GM19468 (cell line): ENCODE data around the gene NENF.
"Not testable (repeated sequence)": the region's sequence is repeated elsewhere in the genome, so short reads cannot be mapped to it uniquely, and the experiment has no call there.

Experiments used
- ATAC-seq: cut with Tn5 transposase; IDR thresholded peaks from one replicate; pipeline ENCODE4 v1.9.1; 2021; ENCODE audit warnings: mild to moderate bottlenecking, moderate library complexity, moderate number of reproducible peaks; ENCODE audit not compliant: unreplicated experiment; ENCODE audit errors: extremely low read depth

NENF gene

DNA sequence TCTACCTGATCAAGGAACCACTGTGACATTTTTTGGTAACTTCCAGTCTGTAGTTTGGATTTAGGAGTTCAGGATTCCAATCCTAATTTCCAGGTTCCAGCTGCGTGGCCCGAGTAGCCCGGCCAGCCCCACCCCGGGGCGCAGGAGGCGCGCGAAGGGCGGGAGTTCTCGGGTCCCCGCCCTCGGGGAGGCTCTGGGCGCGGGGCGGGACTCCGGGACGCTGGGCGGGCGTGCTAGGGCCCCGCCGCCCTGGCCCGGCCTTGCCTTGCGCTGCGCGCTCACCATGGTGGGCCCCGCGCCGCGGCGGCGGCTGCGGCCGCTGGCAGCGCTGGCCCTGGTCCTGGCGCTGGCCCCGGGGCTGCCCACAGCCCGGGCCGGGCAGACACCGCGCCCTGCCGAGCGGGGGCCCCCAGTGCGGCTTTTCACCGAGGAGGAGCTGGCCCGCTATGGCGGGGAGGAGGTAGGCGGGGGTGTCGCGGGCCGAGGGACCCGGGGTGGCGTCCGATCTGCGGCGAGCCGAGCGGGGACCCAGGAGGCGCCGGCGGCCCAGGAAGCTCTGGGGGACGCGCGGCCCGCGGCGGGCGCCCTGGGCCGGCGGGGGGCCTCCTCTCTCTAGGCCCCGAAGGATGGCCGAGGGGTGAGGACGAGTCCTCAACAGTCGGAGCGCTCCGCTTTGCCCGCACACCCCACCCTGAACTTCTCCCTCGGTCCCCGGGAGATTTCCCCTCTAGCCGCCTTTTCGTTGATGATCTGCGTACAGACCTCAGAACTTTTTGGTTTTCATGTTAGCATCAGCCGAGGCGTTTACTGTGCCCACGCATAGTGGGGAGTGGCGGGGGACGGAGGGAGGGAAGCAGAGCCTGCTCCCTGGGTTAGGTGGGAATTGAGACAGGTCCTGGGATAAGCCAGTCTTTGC is at the start of gene NENF:
Gene NENF, plus strand, starts transcription at position 260 of the 916 bp plus-strand sequence. Its CDS starts 24 bp downstream, at position 284.
- peak; percentile 93 for ATAC-seq

DNA sequence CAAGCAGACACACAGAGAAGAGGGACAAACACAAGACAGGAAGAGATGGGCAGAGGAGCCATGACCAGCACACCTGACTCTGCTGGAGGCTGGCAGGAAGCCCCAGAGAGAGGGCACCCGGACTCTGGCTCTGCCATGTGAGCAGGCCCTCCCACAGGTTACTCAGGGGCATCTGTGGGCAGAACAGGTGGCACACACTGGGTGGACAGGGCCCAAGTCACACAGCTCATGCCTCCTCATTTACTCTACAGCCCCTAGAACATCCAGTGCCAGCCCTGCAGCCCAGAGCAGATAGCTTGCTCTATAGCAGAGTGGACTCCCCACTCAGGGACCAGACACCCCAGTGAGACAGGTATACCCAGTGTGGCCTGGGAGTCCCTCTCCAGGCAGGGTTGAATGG is 46.7 kb upstream of the NENF start:
- ATAC-seq, result no peak

DNA sequence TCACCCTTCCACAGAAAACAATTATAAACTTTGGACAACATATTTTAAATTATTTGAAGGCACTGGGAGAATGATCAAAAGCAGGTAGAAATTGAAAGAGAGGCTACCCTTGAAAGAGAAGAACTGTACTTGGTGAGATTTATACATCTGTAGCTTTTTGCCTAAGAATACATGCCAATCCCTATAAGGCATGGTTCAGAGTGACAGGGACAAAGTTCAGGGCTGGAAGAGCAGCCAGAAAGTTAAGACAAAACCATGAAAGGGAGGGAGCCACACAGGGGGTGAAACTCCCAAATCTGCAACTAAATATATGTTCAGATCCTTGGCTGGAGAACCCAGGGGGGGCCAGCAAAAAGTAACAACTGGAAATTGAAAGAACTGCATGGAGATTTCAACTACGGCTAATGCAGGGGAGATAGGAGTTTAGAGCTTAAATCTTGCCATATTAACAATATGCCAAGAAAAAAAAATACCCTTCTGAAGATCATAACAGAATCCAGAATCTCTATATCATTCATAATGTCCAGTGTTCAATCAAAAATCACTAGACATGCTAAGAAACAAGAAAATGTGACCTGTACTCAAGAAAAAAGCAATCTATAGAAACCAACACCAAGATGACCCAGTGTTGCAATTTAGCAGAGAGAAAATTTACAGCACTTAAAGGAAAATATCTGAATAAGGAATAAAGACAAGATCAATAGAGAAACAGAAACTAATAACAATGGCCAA is 43.6 kb upstream of the NENF start:
- no peak for ATAC-seq

DNA sequence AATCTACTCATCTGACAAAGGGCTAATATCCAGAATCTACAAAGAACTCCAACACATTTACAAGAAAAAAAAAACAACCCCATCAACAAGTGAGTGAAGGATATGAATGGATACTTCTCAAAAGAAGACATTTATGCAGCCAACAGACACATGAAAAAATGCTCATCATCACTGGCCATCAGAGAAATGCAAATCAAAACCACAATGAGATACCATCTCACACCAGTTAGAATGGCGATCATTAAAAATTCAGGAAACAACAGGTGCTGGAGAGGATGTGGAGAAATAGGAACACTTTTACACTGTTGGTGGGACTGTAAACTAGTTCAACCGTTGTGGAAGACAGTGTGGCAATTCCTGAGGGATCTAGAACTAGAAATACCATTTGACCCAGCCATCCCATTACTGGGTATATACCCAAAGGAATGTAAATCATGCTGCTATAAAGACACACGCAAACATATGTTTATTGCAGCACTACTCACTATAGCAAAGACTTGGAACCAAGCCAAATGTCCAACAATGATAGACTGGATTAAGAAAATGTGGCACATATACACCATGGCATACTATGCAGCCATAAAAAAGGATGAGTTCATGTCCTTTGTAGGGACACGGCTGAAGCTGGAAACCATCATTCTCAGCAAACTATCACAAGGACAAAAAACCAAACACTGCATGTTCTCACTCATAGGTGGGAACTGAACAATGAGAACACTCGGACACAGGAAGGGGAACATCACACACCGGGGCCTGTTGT is 36.9 kb upstream of the NENF start:
- ATAC-seq, result not testable (repeated sequence)

DNA sequence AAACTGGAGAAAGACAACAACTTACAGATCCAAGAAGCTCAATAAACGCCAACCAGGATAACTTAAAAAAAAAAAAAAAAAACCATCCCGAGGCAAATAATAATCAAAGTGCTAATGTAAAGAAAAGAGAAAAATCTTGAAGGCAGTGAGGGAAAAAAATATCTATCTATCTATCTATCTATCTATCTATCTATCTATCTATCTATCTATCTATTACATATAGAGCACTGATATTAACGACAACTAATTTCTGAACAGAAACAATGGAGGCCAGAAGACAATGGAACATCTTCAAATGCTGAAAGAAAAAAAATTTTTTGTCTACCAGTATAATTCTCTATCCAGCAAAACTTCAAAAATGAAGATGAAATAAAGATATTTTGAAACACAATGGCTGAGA is 36.1 kb upstream of the NENF start:
- ATAC-seq, result no peak

DNA sequence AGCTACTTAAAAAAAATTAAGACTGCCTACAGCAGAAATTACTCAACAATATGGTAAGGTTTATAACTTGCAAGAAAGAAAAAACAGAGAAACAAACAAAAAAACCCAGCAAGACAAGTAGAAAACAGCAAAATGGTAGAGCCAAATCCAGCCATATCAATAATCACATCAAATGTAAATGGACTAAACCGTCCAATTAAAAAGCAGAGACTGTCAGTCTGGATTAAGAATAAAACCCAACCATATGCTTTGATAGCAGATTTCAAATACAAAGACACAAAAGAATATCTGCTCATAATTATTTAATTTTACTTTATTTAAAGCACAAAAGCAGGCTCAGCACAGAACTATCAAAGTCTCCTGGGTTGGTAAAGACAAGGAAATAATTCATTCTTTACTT is 35.5 kb upstream of the NENF start:
- no peak for ATAC-seq

DNA sequence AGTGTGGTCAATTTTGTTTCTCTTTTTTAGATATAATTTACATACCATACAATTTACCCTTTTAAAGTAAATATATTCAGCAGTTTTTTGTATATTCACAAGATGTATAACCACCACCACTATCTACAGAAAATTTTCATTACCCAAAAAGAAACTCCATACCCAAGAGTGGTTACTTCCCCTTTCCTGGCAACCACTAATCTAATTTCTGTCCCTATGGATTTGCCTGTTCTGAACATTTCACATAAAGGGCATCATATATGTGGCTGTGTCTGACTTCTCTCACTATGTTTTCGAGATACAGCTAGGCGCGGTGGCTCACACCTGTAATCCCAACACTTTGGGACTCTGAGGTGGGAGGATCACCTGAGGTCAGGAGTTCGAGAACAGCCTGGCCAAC is 31.7 kb upstream of the NENF start:
- no peak for ATAC-seq

DNA sequence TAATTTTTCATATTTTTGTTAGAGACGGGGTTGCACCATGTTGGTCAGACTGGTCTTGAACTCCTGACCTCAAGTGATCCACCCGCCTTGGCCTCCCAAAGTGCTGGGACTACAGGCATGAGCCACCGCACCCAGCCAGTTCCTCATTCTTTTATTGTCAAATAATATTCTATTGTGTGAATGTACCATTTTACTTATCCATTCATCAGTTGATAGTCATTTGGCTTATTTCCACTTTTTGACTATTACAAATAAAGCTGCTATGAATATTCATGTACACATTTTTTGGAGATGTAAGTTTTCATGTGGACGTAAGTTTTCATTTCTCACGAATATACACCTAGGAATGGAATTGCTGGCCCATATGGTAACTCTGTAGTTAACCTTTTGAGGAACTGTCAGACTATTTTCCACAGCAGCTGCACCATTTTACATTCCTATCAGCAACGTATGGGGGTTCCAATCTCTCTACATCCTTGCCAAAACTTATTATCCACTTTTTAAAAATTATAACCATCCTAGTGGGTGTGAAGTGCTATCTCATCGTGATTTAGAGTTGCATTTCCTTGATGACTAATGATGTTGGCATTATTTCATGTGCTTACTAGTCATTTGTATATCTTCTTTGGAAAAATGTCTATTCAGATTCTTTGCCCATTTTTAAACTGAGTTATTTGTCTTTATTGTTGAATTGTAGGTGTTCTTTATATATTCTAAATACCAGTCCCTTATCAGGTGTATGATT is 30.7 kb upstream of the NENF start:
- no peak for ATAC-seq

DNA sequence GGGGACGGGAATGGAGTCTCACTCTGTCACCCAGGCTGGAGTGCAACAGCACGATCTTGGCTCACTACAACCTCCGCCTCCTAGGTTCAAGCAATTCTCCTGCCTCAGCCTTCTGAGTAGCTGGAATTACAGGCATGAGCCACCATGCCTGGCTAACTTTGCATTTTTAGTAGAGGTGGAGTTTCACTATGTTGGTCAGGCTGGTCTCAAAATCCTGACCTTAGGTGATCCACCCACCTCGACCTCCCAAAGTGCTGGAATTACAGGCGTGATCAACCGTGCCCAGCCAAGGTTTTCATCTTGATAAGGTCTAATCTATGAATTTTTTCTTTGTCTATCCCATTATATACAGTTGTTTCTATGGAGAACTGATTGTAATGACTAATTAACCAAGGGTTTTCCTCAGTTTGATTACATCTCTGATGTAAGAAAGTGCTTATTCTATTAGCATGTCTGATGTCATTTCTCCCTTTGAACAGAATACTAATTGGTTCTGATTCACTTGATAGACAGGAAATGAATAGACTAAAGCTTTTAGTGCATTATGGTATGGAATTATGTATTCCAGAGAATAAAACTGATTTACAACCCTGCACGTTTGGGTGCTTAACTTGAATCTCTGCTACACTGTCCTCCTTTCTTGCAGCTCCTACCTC is 29.9 kb upstream of the NENF start:
- no peak for ATAC-seq

DNA sequence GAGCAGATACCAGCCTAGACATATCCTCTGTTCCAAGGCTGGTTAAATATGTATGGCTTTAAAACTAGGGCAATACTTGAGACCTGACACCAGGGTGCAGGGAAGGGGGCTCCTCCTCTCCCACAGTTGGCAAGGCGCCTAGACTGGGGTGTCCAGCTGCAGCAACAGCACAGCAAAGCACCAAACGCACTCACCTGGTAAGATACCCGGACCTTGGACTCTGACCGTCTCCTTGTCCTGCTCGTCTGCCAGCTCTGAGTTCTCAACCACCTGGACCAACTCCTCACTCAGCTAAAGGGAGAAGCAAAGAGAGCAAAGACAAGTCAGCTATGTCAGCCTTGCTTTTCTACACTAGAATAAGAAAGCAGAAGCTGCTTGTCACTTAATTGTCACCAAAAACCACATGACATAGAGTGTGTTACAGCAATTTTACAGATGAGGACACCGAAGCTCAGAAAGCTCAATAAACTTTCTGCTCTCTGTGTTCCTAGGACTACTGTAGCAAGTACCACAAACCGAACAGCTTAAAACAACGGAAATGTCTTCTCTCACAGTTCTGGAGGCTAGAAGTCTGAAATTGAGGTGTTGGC is 22.4 kb upstream of the NENF start:
- no peak for ATAC-seq

DNA sequence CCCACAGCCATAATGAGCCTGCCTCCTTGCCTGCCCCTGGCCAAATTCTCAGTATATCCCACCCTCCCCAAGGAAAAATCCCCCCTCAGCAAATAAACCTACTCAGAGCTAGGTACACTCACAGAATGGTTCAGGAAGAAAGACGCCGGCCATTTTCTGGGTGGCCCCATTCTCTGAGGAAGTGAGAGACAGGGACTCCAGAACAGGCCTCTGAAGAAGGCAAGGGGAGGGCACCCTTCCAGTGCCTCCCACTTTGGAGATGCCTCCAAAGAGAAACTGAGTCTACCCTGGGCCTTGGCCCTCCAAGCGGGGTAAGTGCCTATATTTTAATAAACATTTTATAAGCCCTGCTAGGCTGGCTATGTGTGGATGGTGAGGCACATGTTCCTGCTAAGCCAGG is 20.3 kb upstream of the NENF start:
- no peak for ATAC-seq

DNA sequence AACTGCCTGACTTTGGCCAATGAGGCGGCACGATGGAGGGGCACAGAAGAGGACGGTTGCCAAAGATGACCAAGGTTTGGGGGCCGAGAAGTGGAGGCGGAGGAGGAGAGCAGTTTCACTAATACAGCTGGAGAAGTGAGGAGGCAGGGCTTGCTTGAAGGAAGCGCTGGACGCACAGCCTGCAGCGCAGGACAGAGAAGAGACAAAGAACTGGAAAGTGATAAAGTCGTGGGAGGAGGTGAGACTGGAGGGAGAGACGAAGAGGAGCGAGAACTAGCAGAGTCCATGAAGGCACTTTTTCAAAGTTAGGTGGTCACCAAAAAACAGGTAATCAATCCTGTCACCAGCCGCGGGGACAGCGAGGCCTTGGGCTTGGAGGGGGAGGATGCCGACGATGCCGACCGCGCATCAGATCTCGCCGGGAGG is 18.8 kb upstream of the NENF start:
- no peak for ATAC-seq

DNA sequence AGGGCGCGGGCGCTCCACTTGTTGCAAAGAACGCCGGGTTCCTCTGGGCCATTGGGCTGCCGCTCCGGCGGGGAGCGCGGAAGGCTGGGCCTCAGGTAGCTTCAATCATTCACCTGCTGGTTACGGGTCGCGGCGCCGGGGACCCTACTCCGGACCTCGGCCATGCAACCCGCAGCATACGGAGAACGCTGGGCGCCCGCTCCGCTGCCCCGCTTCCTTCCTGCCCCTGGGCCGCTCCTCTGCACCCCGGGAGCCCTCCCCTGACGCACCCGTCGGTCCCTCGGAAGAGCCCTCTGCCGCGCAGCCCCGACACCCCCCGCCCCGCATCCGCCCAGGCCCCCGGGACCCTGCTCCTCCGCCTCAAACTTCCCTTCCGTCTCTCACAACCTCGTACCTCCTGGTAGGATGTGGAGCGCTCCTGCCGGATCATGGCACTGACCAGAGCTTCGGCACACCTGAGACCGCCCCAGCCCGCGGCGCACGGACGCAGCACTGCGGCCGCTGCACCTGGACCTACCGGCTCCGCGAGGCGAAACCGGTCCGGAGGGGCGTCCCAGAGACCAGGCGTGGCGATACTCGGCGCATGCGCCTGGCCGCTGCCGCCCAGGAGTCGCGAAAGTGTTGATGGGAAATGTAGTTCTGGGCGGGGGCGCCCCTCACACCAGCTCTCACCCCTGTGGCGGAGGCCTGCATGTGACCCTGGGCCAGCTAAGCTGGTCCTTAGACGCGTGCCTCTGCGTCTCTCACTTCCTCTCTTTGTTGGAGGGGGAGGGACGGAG is 18.2 kb upstream of the NENF start, which contains the start of gene PACC1:
Gene PACC1, minus strand, starts transcription at position 559 of the 779 bp plus-strand sequence. Its CDS starts 129 bp downstream, at position 430.
- ATAC-seq, result peak; percentile 97

DNA sequence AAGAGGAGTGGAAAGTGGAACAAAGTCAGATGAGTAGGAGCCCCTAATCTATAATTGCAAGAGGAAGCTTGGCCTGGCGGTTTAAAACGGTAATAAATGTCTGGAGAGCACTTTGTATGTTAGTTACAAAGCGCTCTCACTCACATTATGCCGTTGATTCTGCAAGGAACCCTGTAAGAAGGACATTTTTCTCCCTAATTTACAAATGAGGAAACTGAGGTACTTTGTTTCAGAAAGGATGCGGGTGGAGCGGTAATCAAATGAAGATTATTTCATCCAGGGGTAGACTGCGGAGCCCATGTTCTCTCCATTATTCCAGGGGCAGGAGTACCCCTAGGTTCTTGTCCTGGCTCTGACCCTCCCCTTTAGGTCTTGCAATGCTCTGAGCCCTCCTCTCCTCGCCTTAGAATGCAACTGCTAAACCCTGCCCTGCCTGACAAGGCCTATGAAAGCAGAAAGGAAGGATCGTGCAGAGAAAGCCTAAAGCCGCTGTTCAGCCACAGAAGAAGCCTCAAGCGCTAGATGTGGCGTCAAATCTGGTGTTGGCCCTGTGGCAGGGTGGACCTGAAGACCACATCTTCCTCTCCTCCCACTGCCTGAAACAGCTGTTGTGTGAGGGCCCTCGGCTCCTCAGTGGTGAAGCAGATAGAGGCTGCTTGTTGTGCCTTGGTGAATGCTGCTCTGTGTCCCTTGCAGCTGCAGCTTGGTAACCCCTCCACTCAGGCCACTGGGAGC is 17.4 kb upstream of the NENF start:
- no peak for ATAC-seq

DNA sequence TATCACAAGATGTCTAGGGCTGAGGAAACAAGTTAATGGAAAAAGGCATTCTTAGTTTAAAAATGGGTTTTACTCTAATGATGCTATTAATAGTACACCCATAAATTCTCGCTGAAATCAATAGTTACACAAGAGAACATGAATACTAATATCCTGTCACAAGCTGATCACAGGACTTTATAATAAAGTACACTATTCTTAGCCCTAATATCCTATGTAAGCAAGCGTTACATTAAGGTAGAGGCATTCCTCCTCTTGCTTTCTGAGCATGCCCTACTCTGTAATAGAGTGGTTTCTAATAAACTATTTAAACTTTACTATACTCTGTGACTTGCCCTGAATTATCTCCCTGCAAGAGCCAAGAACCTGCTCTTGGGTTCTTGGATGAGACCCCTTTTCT is 11.6 kb upstream of the NENF start:
- no peak for ATAC-seq

DNA sequence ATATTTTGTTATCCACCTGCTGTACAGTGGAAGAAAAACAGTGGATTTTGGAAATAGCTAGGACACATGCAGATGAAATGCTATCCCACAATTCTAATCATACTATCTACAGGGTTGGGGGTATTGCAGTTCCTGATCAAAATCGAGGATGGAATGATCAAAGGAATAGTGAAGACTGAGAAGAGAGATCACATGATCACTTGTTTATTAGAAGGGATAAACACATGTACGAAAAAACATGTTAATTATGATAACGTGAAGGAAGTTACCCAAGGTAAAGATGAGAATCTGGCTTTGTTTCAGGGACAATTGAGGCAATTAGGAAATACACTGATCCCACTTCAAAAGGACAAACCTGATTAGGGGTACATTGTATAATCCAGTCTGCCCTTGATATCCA is 8.8 kb upstream of the NENF start:
- ATAC-seq, result no peak

DNA sequence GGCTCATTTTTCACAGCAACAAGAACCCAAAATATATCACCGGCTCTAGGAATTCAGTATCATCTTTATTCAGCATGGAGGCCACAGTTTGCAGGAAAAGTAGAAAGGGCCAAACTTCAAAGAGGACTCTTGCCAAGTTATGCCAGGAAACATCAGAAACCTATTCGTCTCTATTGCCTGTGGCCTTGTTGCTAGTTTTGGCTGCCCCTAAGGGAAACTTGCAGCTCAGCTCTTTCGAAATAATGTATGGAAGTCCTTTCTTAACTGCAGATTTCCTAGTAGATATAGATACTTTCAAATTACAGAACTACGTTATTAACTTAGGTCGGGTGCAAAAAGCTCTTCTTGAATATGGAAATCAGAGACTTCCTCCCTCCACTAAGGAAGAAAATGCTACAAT is 4.2 kb upstream of the NENF start:
- no peak for ATAC-seq

DNA sequence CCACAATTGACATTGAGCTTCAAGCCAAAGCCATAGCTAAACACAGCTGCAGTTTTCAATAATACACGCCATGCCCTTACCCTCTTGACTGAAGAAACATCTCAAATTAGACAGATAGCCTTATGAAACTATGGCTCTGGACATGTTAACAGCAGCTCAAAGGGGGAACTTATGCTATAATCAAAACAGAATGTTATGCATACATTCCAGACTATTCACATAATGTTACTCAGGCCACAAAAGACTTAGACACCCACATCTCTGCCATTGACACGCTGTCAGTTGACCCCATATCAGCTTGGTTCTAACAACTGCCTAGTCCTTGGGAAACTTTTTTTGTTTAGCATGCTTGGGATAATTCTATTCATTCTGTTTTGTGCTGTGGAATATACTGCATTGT is 2.3 kb upstream of the NENF start:
- ATAC-seq, result no peak
